Omental fat pad (tissue), 4 donors: ENCODE results near the gene ERICH6B. TPM values are rescaled to one million over a fixed set of nuclear protein-coding genes. Genes with fewer than 3 reads are reported as not detected.

Experiments used
- ATAC-seq: fragments of 150-250 bp; one replicate; pipeline ENCODE4 v1.9.1; 2016; ENCODE audit warnings: mild to moderate bottlenecking, moderate library complexity; ENCODE audit not compliant: low FRiP score
- DNase-seq: peaks from one replicate; pipeline ENCODE4 v3.0.0-alpha.2; 2019; ENCODE audit warnings: low spot score
- total RNA-seq, 4 donors: library from RNA; depleted of rRNA; stranded (reverse); fragments of >200 nt; gene quantifications; one replicate each; pipeline ENCODE4 v1.1.0, GENCODE V29; 2016
- TF ChIP-seq, protein P1 (sequence below), 3 donors: fragments of 450-650 bp; IDR thresholded peaks; one replicate each; pipeline ENCODE4 v1.5.1; 2016 to 2017; ENCODE audit warnings: antibody characterized with exemption in 3 of 3, mild to moderate bottlenecking in 3 of 3, moderate library complexity in 2 of 3

The ERICH6B gene
- total RNA-seq, 4 donors from 2014 or later = not detected

GRCh38 chr13:45584816-45585215 is 30.7 kb downstream of the ERICH6B start:
- DNase-seq (no peak), ATAC-seq (no peak)
- TF ChIP-seq, protein P1, sequence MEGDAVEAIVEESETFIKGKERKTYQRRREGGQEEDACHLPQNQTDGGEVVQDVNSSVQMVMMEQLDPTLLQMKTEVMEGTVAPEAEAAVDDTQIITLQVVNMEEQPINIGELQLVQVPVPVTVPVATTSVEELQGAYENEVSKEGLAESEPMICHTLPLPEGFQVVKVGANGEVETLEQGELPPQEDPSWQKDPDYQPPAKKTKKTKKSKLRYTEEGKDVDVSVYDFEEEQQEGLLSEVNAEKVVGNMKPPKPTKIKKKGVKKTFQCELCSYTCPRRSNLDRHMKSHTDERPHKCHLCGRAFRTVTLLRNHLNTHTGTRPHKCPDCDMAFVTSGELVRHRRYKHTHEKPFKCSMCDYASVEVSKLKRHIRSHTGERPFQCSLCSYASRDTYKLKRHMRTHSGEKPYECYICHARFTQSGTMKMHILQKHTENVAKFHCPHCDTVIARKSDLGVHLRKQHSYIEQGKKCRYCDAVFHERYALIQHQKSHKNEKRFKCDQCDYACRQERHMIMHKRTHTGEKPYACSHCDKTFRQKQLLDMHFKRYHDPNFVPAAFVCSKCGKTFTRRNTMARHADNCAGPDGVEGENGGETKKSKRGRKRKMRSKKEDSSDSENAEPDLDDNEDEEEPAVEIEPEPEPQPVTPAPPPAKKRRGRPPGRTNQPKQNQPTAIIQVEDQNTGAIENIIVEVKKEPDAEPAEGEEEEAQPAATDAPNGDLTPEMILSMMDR (IDR thresholded peaks at IDR 0.05) = no peak

GRCh38 chr13:45582408-45583076 is 33.0 kb downstream of the ERICH6B start:
- TF ChIP-seq, protein P1 (IDR thresholded peaks at IDR 0.05) = no peak
- DNase-seq (no peak), ATAC-seq (no peak)

- TF ChIP-seq, protein P1 (IDR thresholded peaks at IDR 0.05) = no peak
- ATAC-seq (no peak), DNase-seq (no peak)
These were observed 39.1 kb downstream of the ERICH6B start for GRCh38 chr13:45576466-45576865.

DNA sequence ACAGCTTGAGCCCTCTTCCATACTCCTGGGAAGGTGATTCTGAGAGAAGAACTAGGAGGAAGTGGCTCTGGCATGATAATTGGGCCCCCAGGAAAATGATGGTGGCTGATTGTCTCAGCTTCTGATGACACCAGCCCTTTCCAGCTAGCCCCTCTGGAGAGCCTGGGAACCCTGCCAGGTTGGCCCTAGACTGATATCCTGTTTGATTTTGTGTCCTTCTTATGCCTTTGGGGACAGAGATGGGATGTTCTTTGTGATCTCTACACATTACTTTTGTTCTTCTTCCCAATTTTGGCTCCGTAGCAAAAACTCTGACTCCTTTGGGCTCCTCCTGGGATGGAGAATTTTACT is 39.7 kb downstream of the ERICH6B start:
- TF ChIP-seq, protein P1 (IDR thresholded peaks at IDR 0.05) = no peak

GRCh38 chr13:45575146-45575829 is 40.3 kb downstream of the ERICH6B start:
- no peak for ATAC-seq

More for the DNA sequence above, 39.7 kb downstream of the ERICH6B start:
- ATAC-seq (no peak), DNase-seq (no peak)

DNA sequence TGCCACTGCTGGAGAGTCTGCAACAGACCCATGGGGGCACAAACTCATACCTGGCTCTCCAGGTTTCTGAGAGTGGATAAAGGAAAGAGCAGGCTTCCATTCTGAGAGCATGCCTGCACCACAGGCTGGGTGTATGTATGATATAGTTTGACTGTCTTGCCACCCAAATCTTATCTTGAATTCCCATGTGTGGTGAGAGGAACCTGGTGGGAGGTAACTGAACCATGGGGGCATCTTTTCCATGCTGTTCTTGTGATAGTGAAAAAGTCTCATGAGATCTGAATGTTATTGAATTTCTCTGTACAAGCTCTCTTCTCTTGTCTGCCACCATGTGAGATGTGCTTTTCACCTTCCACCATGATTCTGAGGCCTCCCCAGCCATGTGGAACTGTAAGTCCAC is 50.2 kb downstream of the ERICH6B start:
- ATAC-seq (no peak), DNase-seq (no peak)
- TF ChIP-seq, protein P1 (IDR thresholded peaks at IDR 0.05) = no peak

More at GRCh38 chr13:45575146-45575829, 40.3 kb downstream of the ERICH6B start:
- no peak for DNase-seq
- TF ChIP-seq, protein P1 (IDR thresholded peaks at IDR 0.05) = no peak
